ENCODE measurements around the gene KCNH3.

- TF ChIP-seq CTCF (conservative IDR thresholded peaks at IDR 0.05; ENCODE audit: low read length): no peak
- no peak for TF ChIP-seq EZH2phosphoT487 (IDR thresholded peaks at IDR 0.05; ENCODE audit: borderline replicate concordance)
Observed at GRCh38 chr12:49567611-49568441, 29.0 kb downstream of the KCNH3 start, which contains the start of gene MCRS1.
